GM12891 (cell line): Measurements from ENCODE around the gene IGFBP3.

Experiments used
- POLR2A ChIP-seq: IDR thresholded peaks from 2 replicates; pipeline ENCODE4 v1.6.1; 2011; ENCODE audit warnings: low read depth, low read length, control low read depth
- POLR2AphosphoS5 ChIP-seq: IDR thresholded peaks from 2 replicates; pipeline ENCODE4 v1.6.1; 2011; ENCODE audit warnings: low read depth, low read length, control low read depth
- SPI1 ChIP-seq: IDR thresholded peaks from 2 replicates; pipeline ENCODE4 v1.6.1; 2011; ENCODE audit warnings: low read depth, low read length, control low read depth
- TAF1 ChIP-seq: IDR thresholded peaks from 2 replicates; pipeline ENCODE4 v1.6.1; 2011; ENCODE audit warnings: low read depth, low read length, control low read depth

- TF ChIP-seq SPI1 (no peak), POLR2A (no peak), POLR2AphosphoS5 (no peak), TAF1 (no peak)
Measured at GRCh38 chr7:45891462-45892402, 29.3 kb downstream of the IGFBP3 start.
